Lower leg skin (tissue), 3 donors: Measurements from ENCODE around the gene ZNF354B.

Source experiments
- CTCF ChIP-seq, 3 donors: fragments of 450-650 bp; IDR thresholded peaks; one replicate each; pipeline ENCODE4 v1.5.1; 2016; ENCODE audit warnings: antibody characterized with exemption in 3 of 3, mild to moderate bottlenecking in 3 of 3, moderate library complexity in 2 of 3
- POLR2A ChIP-seq, 2 donors: fragments of 450-650 bp; IDR thresholded peaks; one replicate each; pipeline ENCODE4 v1.6.1; 2016 to 2017; ENCODE audit warnings: antibody characterized with exemption in 2 of 2, mild to moderate bottlenecking in 1 of 2, moderate library complexity in 1 of 2

- no peak for TF ChIP-seq CTCF (IDR thresholded peaks at IDR 0.05)
- TF ChIP-seq POLR2A (IDR thresholded peaks at IDR 0.05), result no peak
These were observed 34.3 kb upstream of the ZNF354B start for GRCh38 chr5:178825444-178825843.
